ENCODE data around the gene C16orf54.
A peak's percentile ranks its signal among the peaks of the same experiment; 100 is the strongest.
"Not testable (repeated sequence)": the region's sequence is repeated elsewhere in the genome, so short reads cannot be mapped to it uniquely, and the experiment has no call there.

C16orf54 gene

GRCh38 chr16:29745853-29746345, at the start of gene C16orf54:
TSS of gene C16orf54 (minus strand) at chr16:29745990. CDS start at chr16:29744951, 1,039 bp downstream.
- DNase-seq, result peak; percentile 91

- DNase-seq, result no peak
These were observed 48.5 kb upstream of the C16orf54 start for GRCh38 chr16:29794231-29794710.

- DNase-seq, result not testable (repeated sequence)
These were observed 47.4 kb upstream of the C16orf54 start for GRCh38 chr16:29793153-29793552.

GRCh38 chr16:29791845-29792807, 46.3 kb upstream of the C16orf54 start:
- DNase-seq, result no peak

GRCh38 chr16:29790949-29791844, 45.4 kb upstream of the C16orf54 start:
- DNase-seq, result no peak

- DNase-seq, result peak; percentile 100
These were observed 44.6 kb upstream of the C16orf54 start, which contains the start of gene KIF22 for GRCh38 chr16:29790183-29790948. TSS of gene KIF22 (plus strand) at chr16:29790751. CDS start at chr16:29790760, 9 bp downstream.

- DNase-seq, result peak; percentile 59
These were observed 44.0 kb upstream of the C16orf54 start for GRCh38 chr16:29789775-29790182.

- DNase-seq, result not testable (repeated sequence)
These were observed 41.4 kb upstream of the C16orf54 start for GRCh38 chr16:29787155-29787554.

GRCh38 chr16:29784901-29785500, 39.2 kb upstream of the C16orf54 start:
- DNase-seq, result peak; percentile 86

GRCh38 chr16:29784157-29784556, 38.4 kb upstream of the C16orf54 start:
- DNase-seq, result no peak

GRCh38 chr16:29783094-29783953, 37.5 kb upstream of the C16orf54 start:
- not testable (repeated sequence) for DNase-seq

GRCh38 chr16:29779474-29779873, 33.7 kb upstream of the C16orf54 start:
- DNase-seq, result no peak

- no peak for DNase-seq
These were observed 32.0 kb upstream of the C16orf54 start, which contains the start of gene ZG16 for GRCh38 chr16:29777576-29778350. TSS of gene ZG16 (plus strand) at chr16:29778256. CDS start at chr16:29779267, 1,011 bp downstream.

GRCh38 chr16:29775742-29776408, 30.1 kb upstream of the C16orf54 start:
- no peak for DNase-seq

- no peak for DNase-seq
These were observed 28.9 kb upstream of the C16orf54 start for GRCh38 chr16:29774730-29775129.

GRCh38 chr16:29772330-29772729, 26.5 kb upstream of the C16orf54 start:
- not testable (repeated sequence) for DNase-seq

- DNase-seq, result no peak
These were observed 24.6 kb upstream of the C16orf54 start for GRCh38 chr16:29770250-29770929.

GRCh38 chr16:29769507-29769906, 23.7 kb upstream of the C16orf54 start:
- no peak for DNase-seq

Measured in activated CD8-positive, alpha-beta memory T cell treated with anti-CD3 and anti-CD28 coated beads, Interleukin-2, amount 50 U/mL, for 48 hours (primary cell).